K562 (cell line): ENCODE measurements around the gene PIK3C2G.

Source experiments
- FOXA1 ChIP-seq: fragments of 450-650 bp; IDR thresholded peaks from 2 replicates; pipeline ENCODE4 v1.6.1; 2016; ENCODE audit warnings: mild to moderate bottlenecking, borderline replicate concordance
- FOXK2 ChIP-seq, 2 experiments: fragments of 450-650 bp; IDR thresholded peaks in 1 of 2; conservative IDR thresholded peaks in 1 of 2; 2 replicates each; pipeline ENCODE4 v1.6.1; 2016; ENCODE audit warnings: low read depth in 2 of 2, mild to moderate bottlenecking in 1 of 2
- JUNB ChIP-seq: fragments of 450-650 bp; formaldehyde crosslinking; conservative IDR thresholded peaks from 2 replicates; pipeline ENCODE4 v1.4.0; 2020; ENCODE audit warnings: mild to moderate bottlenecking
- MED1 ChIP-seq: sonication (generic); formaldehyde crosslinking; IDR thresholded peaks from 2 replicates; pipeline ENCODE4 v1.8.1; 2023; ENCODE audit warnings: missing genetic modification reagents, borderline replicate concordance
- MEF2A ChIP-seq: IDR thresholded peaks from 2 replicates; pipeline ENCODE4 v1.6.1; 2011; ENCODE audit warnings: low read depth, mild to moderate bottlenecking, low read length, moderate library complexity; ENCODE audit not compliant: control insufficient read depth
- YY1 ChIP-seq, 3 experiments: IDR thresholded peaks; 2 replicates each; pipeline ENCODE4 v1.6.1; 2011; ENCODE audit warnings: low read length in 2 of 3, mild to moderate bottlenecking in 2 of 3, moderate library complexity in 2 of 3, borderline replicate concordance in 1 of 3, control low read depth in 1 of 3, low read depth in 1 of 3; ENCODE audit not compliant: insufficient read depth in 3 of 3, insufficient replicate concordance in 2 of 3, control insufficient read depth in 1 of 3, insufficient read length in 1 of 3; ENCODE audit errors: extremely low read depth in 1 of 3
- ZNF140 ChIP-seq: fragments of 250-450 bp; sonication (Bioruptor Pico); IDR thresholded peaks from 2 replicates; pipeline ENCODE4 v1.8.0; 2021; ENCODE audit warnings: moderate library complexity, mild to moderate bottlenecking, inconsistent platforms
- TF ChIP-seq, protein P1 (sequence below): fragments of 250-450 bp; sonication (Bioruptor Pico); IDR thresholded peaks from 2 replicates; pipeline ENCODE4 v1.5.0; 2020; ENCODE audit warnings: mild to moderate bottlenecking, borderline replicate concordance
- TF ChIP-seq, protein P2 (sequence below): IDR thresholded peaks from 2 replicates; pipeline ENCODE4 v1.6.1; 2011; ENCODE audit not compliant: insufficient read length; ENCODE audit errors: extremely low read depth
- TF ChIP-seq, protein P3 (sequence below): fragments of 200-800 bp; sonication (Bioruptor generic); IDR thresholded peaks from 2 replicates; pipeline ENCODE4 v1.6.1; 2016; ENCODE audit warnings: missing genetic modification characterization, missing compliant biosample characterization
- TF ChIP-seq, protein P4 (sequence below): sonication (generic); formaldehyde crosslinking; IDR thresholded peaks from 2 replicates; pipeline ENCODE4 v1.8.0; 2022; ENCODE audit warnings: mild to moderate bottlenecking, missing genetic modification reagents
- TF ChIP-seq, protein P5 (sequence below), 3 experiments: IDR thresholded peaks in 2 of 3; conservative IDR thresholded peaks in 1 of 3; 2 replicates each; pipeline ENCODE4 v1.5.1; 2011 to 2012; ENCODE audit warnings: low read length in 3 of 3, mild to moderate bottlenecking in 3 of 3, control low read depth in 2 of 3, improper control_type of control experiment in 1 of 3, inconsistent platforms in 1 of 3, low read depth in 1 of 3, mixed read lengths in 1 of 3, moderate library complexity in 1 of 3; ENCODE audit not compliant: insufficient read depth in 2 of 3
- TF ChIP-seq, protein P6 (sequence below), 2 experiments: fragments of 450-650 bp; conservative IDR thresholded peaks; 2 replicates each; pipeline ENCODE4 v1.6.1; 2017; ENCODE audit warnings: mild to moderate bottlenecking in 2 of 2, moderate library complexity in 2 of 2

DNA sequence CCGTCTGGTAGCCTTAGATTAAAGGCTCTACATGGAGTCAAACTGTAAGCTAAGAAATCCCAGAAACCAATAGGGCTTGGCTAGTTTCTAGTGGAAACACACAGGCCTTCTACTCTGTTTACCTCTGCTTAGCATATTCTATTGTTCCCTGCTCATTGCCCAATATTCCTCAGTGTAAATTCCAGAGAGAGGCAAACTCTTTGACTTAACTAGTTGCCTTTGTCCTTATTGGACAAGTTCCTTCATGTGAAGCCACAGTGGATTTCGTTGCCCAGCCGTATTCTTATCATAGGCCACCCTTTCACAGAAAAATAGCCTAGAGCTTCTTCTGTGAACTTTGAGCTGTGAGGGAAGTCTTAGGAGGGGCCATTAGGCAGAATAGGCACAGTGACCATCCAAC, 290.4 kb downstream of the PIK3C2G start:
- no peak for TF ChIP-seq MEF2A
- TF ChIP-seq JUNB: no peak
- TF ChIP-seq, protein P1, sequence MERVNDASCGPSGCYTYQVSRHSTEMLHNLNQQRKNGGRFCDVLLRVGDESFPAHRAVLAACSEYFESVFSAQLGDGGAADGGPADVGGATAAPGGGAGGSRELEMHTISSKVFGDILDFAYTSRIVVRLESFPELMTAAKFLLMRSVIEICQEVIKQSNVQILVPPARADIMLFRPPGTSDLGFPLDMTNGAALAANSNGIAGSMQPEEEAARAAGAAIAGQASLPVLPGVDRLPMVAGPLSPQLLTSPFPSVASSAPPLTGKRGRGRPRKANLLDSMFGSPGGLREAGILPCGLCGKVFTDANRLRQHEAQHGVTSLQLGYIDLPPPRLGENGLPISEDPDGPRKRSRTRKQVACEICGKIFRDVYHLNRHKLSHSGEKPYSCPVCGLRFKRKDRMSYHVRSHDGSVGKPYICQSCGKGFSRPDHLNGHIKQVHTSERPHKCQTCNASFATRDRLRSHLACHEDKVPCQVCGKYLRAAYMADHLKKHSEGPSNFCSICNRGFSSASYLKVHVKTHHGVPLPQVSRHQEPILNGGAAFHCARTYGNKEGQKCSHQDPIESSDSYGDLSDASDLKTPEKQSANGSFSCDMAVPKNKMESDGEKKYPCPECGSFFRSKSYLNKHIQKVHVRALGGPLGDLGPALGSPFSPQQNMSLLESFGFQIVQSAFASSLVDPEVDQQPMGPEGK (CRISPR knock-in tag): no peak
- TF ChIP-seq, protein P2, sequence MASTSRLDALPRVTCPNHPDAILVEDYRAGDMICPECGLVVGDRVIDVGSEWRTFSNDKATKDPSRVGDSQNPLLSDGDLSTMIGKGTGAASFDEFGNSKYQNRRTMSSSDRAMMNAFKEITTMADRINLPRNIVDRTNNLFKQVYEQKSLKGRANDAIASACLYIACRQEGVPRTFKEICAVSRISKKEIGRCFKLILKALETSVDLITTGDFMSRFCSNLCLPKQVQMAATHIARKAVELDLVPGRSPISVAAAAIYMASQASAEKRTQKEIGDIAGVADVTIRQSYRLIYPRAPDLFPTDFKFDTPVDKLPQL: no peak
- TF ChIP-seq, protein P3, sequence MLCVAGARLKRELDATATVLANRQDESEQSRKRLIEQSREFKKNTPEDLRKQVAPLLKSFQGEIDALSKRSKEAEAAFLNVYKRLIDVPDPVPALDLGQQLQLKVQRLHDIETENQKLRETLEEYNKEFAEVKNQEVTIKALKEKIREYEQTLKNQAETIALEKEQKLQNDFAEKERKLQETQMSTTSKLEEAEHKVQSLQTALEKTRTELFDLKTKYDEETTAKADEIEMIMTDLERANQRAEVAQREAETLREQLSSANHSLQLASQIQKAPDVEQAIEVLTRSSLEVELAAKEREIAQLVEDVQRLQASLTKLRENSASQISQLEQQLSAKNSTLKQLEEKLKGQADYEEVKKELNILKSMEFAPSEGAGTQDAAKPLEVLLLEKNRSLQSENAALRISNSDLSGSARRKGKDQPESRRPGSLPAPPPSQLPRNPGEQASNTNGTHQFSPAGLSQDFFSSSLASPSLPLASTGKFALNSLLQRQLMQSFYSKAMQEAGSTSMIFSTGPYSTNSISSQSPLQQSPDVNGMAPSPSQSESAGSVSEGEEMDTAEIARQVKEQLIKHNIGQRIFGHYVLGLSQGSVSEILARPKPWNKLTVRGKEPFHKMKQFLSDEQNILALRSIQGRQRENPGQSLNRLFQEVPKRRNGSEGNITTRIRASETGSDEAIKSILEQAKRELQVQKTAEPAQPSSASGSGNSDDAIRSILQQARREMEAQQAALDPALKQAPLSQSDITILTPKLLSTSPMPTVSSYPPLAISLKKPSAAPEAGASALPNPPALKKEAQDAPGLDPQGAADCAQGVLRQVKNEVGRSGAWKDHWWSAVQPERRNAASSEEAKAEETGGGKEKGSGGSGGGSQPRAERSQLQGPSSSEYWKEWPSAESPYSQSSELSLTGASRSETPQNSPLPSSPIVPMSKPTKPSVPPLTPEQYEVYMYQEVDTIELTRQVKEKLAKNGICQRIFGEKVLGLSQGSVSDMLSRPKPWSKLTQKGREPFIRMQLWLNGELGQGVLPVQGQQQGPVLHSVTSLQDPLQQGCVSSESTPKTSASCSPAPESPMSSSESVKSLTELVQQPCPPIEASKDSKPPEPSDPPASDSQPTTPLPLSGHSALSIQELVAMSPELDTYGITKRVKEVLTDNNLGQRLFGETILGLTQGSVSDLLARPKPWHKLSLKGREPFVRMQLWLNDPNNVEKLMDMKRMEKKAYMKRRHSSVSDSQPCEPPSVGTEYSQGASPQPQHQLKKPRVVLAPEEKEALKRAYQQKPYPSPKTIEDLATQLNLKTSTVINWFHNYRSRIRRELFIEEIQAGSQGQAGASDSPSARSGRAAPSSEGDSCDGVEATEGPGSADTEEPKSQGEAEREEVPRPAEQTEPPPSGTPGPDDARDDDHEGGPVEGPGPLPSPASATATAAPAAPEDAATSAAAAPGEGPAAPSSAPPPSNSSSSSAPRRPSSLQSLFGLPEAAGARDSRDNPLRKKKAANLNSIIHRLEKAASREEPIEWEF (CRISPR knock-in tag): no peak
- no peak for TF ChIP-seq MED1 (CRISPR knock-in tag)
- TF ChIP-seq ZNF140: no peak
- TF ChIP-seq FOXK2 (conservative IDR thresholded peaks at IDR 0.05 in 1 of 2, IDR thresholded peaks at IDR 0.05 in 1 of 2; ENCODE audit: low read depth in 2 of 2): no peak
- TF ChIP-seq, protein P4, sequence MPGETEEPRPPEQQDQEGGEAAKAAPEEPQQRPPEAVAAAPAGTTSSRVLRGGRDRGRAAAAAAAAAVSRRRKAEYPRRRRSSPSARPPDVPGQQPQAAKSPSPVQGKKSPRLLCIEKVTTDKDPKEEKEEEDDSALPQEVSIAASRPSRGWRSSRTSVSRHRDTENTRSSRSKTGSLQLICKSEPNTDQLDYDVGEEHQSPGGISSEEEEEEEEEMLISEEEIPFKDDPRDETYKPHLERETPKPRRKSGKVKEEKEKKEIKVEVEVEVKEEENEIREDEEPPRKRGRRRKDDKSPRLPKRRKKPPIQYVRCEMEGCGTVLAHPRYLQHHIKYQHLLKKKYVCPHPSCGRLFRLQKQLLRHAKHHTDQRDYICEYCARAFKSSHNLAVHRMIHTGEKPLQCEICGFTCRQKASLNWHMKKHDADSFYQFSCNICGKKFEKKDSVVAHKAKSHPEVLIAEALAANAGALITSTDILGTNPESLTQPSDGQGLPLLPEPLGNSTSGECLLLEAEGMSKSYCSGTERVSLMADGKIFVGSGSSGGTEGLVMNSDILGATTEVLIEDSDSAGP: no peak
- TF ChIP-seq, protein P5, sequence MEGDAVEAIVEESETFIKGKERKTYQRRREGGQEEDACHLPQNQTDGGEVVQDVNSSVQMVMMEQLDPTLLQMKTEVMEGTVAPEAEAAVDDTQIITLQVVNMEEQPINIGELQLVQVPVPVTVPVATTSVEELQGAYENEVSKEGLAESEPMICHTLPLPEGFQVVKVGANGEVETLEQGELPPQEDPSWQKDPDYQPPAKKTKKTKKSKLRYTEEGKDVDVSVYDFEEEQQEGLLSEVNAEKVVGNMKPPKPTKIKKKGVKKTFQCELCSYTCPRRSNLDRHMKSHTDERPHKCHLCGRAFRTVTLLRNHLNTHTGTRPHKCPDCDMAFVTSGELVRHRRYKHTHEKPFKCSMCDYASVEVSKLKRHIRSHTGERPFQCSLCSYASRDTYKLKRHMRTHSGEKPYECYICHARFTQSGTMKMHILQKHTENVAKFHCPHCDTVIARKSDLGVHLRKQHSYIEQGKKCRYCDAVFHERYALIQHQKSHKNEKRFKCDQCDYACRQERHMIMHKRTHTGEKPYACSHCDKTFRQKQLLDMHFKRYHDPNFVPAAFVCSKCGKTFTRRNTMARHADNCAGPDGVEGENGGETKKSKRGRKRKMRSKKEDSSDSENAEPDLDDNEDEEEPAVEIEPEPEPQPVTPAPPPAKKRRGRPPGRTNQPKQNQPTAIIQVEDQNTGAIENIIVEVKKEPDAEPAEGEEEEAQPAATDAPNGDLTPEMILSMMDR (IDR thresholded peaks at IDR 0.05 in 2 of 3, conservative IDR thresholded peaks at IDR 0.05 in 1 of 3; ENCODE audit: insufficient read depth in 2 of 3, low read depth in 1 of 3, low read length in 3 of 3): no peak
- TF ChIP-seq, protein P6, sequence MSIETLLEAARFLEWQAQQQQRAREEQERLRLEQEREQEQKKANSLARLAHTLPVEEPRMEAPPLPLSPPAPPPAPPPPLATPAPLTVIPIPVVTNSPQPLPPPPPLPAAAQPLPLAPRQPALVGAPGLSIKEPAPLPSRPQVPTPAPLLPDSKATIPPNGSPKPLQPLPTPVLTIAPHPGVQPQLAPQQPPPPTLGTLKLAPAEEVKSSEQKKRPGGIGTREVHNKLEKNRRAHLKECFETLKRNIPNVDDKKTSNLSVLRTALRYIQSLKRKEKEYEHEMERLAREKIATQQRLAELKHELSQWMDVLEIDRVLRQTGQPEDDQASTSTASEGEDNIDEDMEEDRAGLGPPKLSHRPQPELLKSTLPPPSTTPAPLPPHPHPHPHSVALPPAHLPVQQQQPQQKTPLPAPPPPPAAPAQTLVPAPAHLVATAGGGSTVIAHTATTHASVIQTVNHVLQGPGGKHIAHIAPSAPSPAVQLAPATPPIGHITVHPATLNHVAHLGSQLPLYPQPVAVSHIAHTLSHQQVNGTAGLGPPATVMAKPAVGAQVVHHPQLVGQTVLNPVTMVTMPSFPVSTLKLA (conservative IDR thresholded peaks at IDR 0.05): no peak
- TF ChIP-seq FOXA1: no peak
- TF ChIP-seq YY1 (IDR thresholded peaks at IDR 0.05; ENCODE audit: borderline replicate concordance in 1 of 3, control insufficient read depth in 1 of 3, extremely low read depth in 1 of 3, insufficient read depth in 3 of 3, insufficient read length in 1 of 3, insufficient replicate concordance in 2 of 3, low read depth in 1 of 3, low read length in 2 of 3): no peak
